ENCODE results near the gene AUTS2. TPM values are rescaled to one million over a fixed set of nuclear protein-coding genes. Genes with fewer than 3 reads are reported as not detected.

AUTS2 gene
- total RNA-seq, 1 experiment from 2014 or later: under 0.01 TPM

- DNase-seq (ENCODE audit: low read depth): no peak
Observed at GRCh38 chr7:70772891-70773290, 1174.6 kb downstream of the AUTS2 start.

DNA sequence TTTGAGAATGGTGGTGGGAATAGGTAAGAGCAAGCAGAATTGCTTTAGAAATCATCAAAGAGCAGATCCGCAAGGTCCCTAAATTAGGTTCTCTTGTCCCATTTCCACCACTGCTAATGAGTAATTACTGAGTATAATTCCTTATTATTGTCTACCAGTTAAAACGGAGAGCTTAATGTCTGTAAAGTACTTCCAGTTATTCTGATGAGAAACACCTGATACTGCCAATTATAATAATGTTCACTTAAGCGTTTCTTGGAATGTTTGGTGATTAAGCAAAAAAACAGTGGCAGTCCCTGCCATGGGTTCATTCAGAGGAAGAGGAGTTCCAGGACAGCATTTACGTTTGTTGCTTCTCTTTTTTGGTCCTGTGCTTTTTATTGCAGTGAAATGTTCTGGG lies 1175.1 kb downstream of the AUTS2 start:
- no peak for DNase-seq (ENCODE audit: low read depth)

- no peak for DNase-seq (ENCODE audit: low read depth)
Observed at GRCh38 chr7:70774950-70775527, 1176.8 kb downstream of the AUTS2 start.

- no peak for DNase-seq (ENCODE audit: low read depth)
Observed at GRCh38 chr7:70775570-70776156, 1177.4 kb downstream of the AUTS2 start.

- DNase-seq (ENCODE audit: low read depth): peak; percentile 38
Observed at GRCh38 chr7:70776627-70777101, 1178.4 kb downstream of the AUTS2 start.

DNA sequence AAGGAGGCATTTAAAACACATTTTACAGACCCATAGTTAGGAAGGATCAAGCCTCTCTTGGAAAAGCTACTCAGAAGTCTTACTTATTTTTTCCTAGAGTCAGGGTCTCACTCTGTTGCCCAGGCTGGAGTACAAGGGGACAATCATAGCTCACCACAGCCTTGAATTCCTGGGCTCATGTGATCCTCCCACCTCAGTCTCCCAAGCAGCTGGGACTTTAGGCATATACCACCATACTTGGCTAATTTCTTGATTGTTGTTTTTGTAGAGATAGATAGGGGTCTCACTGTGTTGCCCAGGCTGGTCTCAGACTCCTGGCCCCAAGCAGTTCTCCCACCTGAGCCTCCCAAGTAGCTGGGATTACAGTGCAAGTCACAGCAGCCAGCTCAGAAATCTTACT lies 1179.0 kb downstream of the AUTS2 start:
- DNase-seq (ENCODE audit: low read depth): no peak

- DNase-seq (ENCODE audit: low read depth): no peak
Observed at GRCh38 chr7:70778585-70778984, 1180.3 kb downstream of the AUTS2 start.

DNA sequence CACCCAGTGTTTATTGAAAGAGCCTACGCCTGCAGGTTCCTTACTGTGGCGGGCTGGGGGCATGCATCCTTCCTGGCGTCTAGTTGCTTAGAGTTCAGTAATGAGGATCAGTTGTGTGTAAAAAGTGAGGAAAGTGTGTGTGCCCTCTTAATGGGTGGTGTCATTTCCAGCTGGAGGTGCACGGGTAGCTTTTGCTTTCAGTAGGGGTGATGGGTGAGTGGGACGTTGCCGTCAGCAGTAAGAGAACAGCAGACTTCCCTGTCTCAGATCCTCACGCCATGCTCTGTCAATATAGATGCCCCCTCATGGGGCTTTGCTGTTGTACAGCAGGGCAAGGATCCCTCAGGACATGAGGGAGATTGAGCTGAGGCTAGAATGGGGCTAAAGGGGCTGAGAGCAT lies 1181.0 kb downstream of the AUTS2 start:
- DNase-seq (ENCODE audit: low read depth): no peak

GRCh38 chr7:70781922-70782311 lies 1183.6 kb downstream of the AUTS2 start:
- DNase-seq (ENCODE audit: low read depth): no peak

DNA sequence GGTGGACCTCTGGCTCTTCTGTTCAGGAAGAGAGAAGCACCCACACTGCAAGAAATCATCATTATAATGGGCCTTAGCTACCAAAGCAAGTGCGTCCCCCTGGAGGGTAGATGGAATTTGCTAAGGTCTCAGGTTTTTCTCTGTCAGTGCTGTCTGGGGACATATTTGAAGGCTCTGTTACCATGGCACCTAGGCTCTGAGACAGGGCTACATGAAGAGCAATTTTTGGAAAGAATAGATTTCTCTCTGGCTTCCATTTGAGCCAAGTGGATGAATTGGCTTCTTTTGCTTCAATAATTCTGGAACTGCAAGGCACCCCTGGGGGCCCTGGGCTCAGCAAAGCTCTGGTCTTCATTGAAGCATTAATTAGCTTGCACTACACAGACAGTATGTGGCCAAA lies 1184.5 kb downstream of the AUTS2 start:
- no peak for DNase-seq (ENCODE audit: low read depth)

DNA sequence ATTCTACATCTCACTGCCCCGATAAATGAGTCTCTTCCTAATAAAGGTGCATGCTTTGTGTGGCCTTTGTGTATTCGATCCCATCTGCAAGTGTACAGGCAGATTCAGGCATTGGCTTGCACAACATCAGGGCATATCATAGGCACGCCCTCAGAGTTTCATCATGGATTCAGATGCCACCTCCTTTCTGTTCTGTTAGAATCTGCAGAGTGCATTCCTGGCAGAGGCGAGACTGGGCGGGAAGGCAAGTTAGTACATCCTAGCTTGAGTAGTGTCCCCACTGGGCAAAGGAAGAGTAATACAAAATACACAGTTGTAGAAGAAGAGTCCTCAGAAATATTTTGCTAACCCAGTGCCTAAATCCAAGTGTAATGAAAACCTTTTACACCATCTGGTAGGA lies 1187.2 kb downstream of the AUTS2 start:
- no peak for DNase-seq (ENCODE audit: low read depth)

GRCh38 chr7:70786076-70786475 lies 1187.8 kb downstream of the AUTS2 start:
- no peak for DNase-seq (ENCODE audit: low read depth)

DNA sequence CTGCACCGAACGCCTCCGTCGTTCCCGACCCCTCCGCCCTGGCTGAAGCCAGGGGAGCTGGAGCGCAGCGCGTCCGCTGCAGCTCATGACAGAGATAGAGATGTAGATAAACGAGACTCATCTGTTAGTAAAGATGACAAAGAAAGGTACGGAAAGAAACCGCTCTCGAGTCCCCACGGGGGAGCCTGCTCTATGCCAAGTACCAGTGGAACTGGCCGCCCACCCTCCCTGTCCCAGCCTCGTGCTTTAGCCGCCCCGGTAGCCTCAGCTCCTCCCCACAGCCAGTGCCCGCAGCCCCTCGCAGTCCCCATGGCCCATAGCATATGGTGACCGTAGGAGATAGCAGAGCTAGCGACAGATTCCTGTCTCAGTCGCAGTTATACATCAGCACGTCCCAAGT lies 1189.0 kb downstream of the AUTS2 start:
- DNase-seq (ENCODE audit: low read depth): no peak

DNA sequence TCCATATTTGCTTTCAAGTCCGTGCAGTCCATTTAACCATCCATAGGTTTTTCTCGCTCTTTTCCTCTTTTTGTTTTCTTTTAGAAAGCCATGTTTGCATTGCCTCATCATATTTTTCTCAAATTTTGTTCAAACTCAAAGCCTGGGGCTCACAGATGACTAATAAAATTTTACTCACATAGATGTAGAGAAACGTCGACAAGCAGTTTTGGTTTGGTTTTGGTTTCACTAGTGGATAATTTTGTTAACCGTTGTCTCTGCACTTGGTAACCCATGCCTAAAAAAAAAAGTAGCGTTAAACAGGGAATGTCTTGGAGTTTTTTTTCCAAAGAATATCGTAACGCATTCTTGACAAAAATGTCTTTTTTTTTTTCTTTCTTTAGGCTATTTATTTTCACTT lies 1189.5 kb downstream of the AUTS2 start:
- no peak for DNase-seq (ENCODE audit: low read depth)

GRCh38 chr7:70788276-70788675 lies 1190.0 kb downstream of the AUTS2 start:
- DNase-seq (ENCODE audit: low read depth): no peak

DNA sequence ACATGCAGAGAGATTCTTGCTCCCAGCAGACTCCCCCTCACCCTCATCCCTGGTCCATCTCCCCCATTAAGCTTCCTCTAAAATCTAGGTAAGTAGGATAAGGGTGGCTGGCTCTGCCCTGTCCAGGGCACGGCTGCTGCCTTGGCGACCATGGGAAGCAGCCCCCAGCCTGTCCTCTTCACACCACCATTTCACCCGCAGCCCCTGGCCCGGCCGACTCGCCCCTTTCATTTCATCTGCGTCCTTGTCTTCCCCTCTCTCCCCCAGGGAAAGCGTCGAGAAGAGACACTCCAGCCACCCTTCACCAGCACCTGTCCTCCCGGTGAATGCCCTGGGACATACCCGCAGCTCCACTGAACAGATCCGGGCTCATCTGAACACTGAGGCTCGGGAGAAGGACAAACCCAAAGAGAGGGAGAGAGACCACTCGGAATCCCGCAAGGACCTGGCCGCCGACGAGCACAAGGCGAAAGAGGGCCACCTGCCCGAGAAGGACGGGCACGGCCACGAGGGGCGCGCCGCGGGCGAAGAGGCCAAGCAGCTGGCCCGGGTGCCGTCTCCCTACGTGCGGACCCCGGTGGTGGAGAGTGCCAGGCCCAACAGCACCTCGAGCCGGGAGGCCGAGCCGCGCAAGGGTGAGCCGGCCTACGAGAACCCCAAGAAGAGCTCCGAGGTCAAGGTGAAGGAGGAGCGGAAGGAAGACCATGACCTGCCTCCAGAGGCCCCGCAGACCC lies 1191.4 kb downstream of the AUTS2 start:
- no peak for DNase-seq (ENCODE audit: low read depth)

GRCh38 chr7:70790215-70791073 lies 1192.2 kb downstream of the AUTS2 start:
- DNase-seq (ENCODE audit: low read depth): no peak

- no peak for DNase-seq (ENCODE audit: low read depth)
Observed at GRCh38 chr7:70791341-70791740, 1193.1 kb downstream of the AUTS2 start.

- no peak for DNase-seq (ENCODE audit: low read depth)
Observed at GRCh38 chr7:70793060-70793459, 1194.8 kb downstream of the AUTS2 start.

GRCh38 chr7:70793821-70794220 lies 1195.5 kb downstream of the AUTS2 start:
- DNase-seq (ENCODE audit: low read depth): no peak

DNA sequence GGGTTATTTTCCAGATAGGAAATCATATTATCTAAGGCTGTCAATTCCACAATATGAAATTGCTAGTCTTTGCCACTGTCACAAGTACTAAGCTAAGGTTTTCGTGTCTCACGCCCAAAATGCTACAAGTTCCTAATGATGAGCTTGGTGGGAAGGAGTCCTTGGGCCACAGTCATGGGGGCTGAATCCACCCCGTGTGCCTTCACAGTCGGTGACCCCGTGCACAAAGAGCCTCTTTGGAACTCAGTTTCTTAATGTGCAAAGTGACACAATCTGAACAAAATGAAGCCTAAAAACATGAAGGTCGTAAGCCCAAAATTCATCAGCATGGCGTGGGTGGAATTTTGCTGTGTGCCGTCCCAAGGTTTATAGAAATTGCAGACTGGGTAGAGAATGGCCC lies 1196.7 kb downstream of the AUTS2 start:
- DNase-seq (ENCODE audit: low read depth): no peak

GRCh38 chr7:70795948-70796347 lies 1197.7 kb downstream of the AUTS2 start:
- no peak for DNase-seq (ENCODE audit: low read depth)
